GM18517 (cell line): ENCODE measurements around the gene CCIN.
"Not testable (repeated sequence)": the region's sequence is repeated elsewhere in the genome, so short reads cannot be mapped to it uniquely, and the experiment has no call there.

ENCODE experiments used
- ATAC-seq: cut with Tn5 transposase; IDR thresholded peaks from one replicate; pipeline ENCODE4 v1.9.1; 2021; ENCODE audit warnings: mild to moderate bottlenecking, moderate library complexity; ENCODE audit not compliant: unreplicated experiment

Gene CCIN

GRCh38 chr9:36169166-36169565, at the start of gene CCIN:
Gene CCIN (plus strand): TSS chr9:36169388. CDS start chr9:36169503, 115 bp downstream.
- ATAC-seq = no peak

- no peak for ATAC-seq
Measured at GRCh38 chr9:36119476-36119875, 49.7 kb upstream of the CCIN start.

- ATAC-seq = no peak
Measured at GRCh38 chr9:36120705-36121104, 48.5 kb upstream of the CCIN start.

GRCh38 chr9:36121971-36122370, 47.2 kb upstream of the CCIN start:
- no peak for ATAC-seq

- no peak for ATAC-seq
Measured at GRCh38 chr9:36123515-36123914, 45.7 kb upstream of the CCIN start.

- no peak for ATAC-seq
Measured at GRCh38 chr9:36125062-36125855, 43.9 kb upstream of the CCIN start.

- no peak for ATAC-seq
Measured at GRCh38 chr9:36126016-36126730, 43.0 kb upstream of the CCIN start.

- ATAC-seq = no peak
Measured at GRCh38 chr9:36127652-36128244, 41.4 kb upstream of the CCIN start.

GRCh38 chr9:36128349-36128748, 40.8 kb upstream of the CCIN start:
- no peak for ATAC-seq

GRCh38 chr9:36129139-36129538, 40.0 kb upstream of the CCIN start:
- no peak for ATAC-seq

GRCh38 chr9:36131666-36132065, 37.5 kb upstream of the CCIN start:
- not testable (repeated sequence) for ATAC-seq

- no peak for ATAC-seq
Measured at GRCh38 chr9:36132086-36132485, 37.1 kb upstream of the CCIN start.

- ATAC-seq = no peak
Measured at GRCh38 chr9:36134761-36135505, 34.3 kb upstream of the CCIN start.

- ATAC-seq = no peak
Measured at GRCh38 chr9:36135741-36136271, 33.4 kb upstream of the CCIN start.

- ATAC-seq = peak; percentile 85
Measured at GRCh38 chr9:36136272-36136893, 32.8 kb upstream of the CCIN start, which contains the start of gene GLIPR2. Gene GLIPR2 (plus strand): TSS chr9:36136733. CDS start chr9:36136779, 46 bp downstream.

GRCh38 chr9:36136894-36137391, 32.2 kb upstream of the CCIN start:
- ATAC-seq = peak; percentile 36

- ATAC-seq = no peak
Measured at GRCh38 chr9:36137392-36138004, 31.7 kb upstream of the CCIN start.

GRCh38 chr9:36138496-36138895, 30.7 kb upstream of the CCIN start:
- ATAC-seq = no peak

GRCh38 chr9:36138901-36139300, 30.3 kb upstream of the CCIN start:
- ATAC-seq = no peak
